Peyer's patch (tissue), 4 donors: ENCODE measurements around the gene SNAP25. TPM values are rescaled to one million over a fixed set of nuclear protein-coding genes. Genes with fewer than 3 reads are reported as not detected.

Experiments
- DNase-seq, 3 donors: peaks; one replicate each; pipeline ENCODE4 v3.0.0-alpha.2; 2017 to 2019
- H3K27ac ChIP-seq, 4 donors: fragments of 200-600 bp; sonication (generic); one replicate each; pipeline ENCODE4 v1.5.1; 2016 to 2019
- H3K27me3 ChIP-seq, 2 donors: fragments of 200-600 bp; sonication (generic); one replicate each; pipeline ENCODE4 v1.5.1; 2019
- H3K36me3 ChIP-seq, 3 donors: fragments of 200-600 bp; sonication (generic); one replicate each; pipeline ENCODE4 v1.5.1; 2016 to 2019
- H3K4me1 ChIP-seq, 4 donors: fragments of 200-600 bp; sonication (generic); one replicate each; pipeline ENCODE4 v1.5.1; 2016 to 2019
- H3K4me3 ChIP-seq, 4 donors: fragments of 200-600 bp; sonication (generic); 1 replicate in 3 of 4; 2 replicates in 1 of 4; pipeline ENCODE4 v1.5.1; 2016 to 2019; ENCODE audit warnings: mild to moderate bottlenecking in 1 of 4
- H3K9me3 ChIP-seq, 4 donors: fragments of 200-600 bp; sonication (generic); one replicate each; pipeline ENCODE4 v1.5.1; 2016 to 2019; ENCODE audit warnings: mild to moderate bottlenecking in 1 of 4
- CTCF ChIP-seq, 6 experiments: fragments of 450-650 bp in 4 of 6; fragments of 200-600 bp in 2 of 6; sonication (generic) in 1 of 6; IDR thresholded peaks; one replicate each; pipeline ENCODE4 v1.5.1; 2017 to 2019; ENCODE audit warnings: antibody characterized with exemption in 6 of 6, mild to moderate bottlenecking in 3 of 6, moderate library complexity in 1 of 6
- POLR2A ChIP-seq, 2 donors: fragments of 450-650 bp; IDR thresholded peaks; one replicate each; pipeline ENCODE4 v1.5.1; 2017; ENCODE audit warnings: antibody characterized with exemption in 2 of 2, mild to moderate bottlenecking in 2 of 2, moderate library complexity in 2 of 2
- small RNA-seq, 2 donors: library from RNA; depleted of rRNA; stranded (forward); fragments of <200 nt; gene quantifications; one replicate each; pipeline ENCODE3, GENCODE V24; 2016
- total RNA-seq, 4 donors: library from RNA; depleted of rRNA; stranded (reverse); fragments of >200 nt; gene quantifications; one replicate each; pipeline ENCODE4 v1.1.0, GENCODE V29; 2016

The SNAP25 gene
- total RNA-seq, 4 donors from 2014 or later = 1.2 to 2.5 (median 1.6) TPM; not detected in 1

GRCh38 chr20:10350188-10350842 is 131.7 kb downstream of the SNAP25 start:
- Histone ChIP-seq H3K4me1 (no peaks in the 10 kb centered on the region), H3K27me3 (no peaks in the 10 kb centered on the region), H3K4me3 (no peak overlapping the region), H3K27ac (peak overlapping the region in 1 of 4 donors; percentile 33), H3K9me3 (no peaks in the 10 kb centered on the region), H3K36me3 (no peaks in the 10 kb centered on the region)
- TF ChIP-seq CTCF (IDR thresholded peaks at IDR 0.05) (no peak), POLR2A (IDR thresholded peaks at IDR 0.05) (no peak)
- no peak for DNase-seq

GRCh38 chr20:10352934-10353824 is 134.5 kb downstream of the SNAP25 start:
- no peak for DNase-seq
- Histone ChIP-seq H3K9me3 (no peaks in the 10 kb centered on the region), H3K27ac (no peak overlapping the region), H3K27me3 (no peaks in the 10 kb centered on the region), H3K36me3 (no peaks in the 10 kb centered on the region), H3K4me1 (no peaks in the 10 kb centered on the region), H3K4me3 (no peak overlapping the region)
- TF ChIP-seq CTCF (IDR thresholded peaks at IDR 0.05) = no peak
- no peak for TF ChIP-seq POLR2A (IDR thresholded peaks at IDR 0.05)

- H3K27me3 ChIP-seq = no peaks in the 10 kb centered on the region
- no peak overlapping the region for H3K27ac ChIP-seq
- H3K4me3 ChIP-seq = no peak overlapping the region
- no peaks in the 10 kb centered on the region for H3K9me3 ChIP-seq
- TF ChIP-seq CTCF (IDR thresholded peaks at IDR 0.05) = no peak
- TF ChIP-seq POLR2A (IDR thresholded peaks at IDR 0.05) = no peak
- no peaks in the 10 kb centered on the region for H3K4me1 ChIP-seq
- no peak for DNase-seq
- H3K36me3 ChIP-seq = no peaks in the 10 kb centered on the region
Measured at GRCh38 chr20:10356628-10357027, 138.0 kb downstream of the SNAP25 start.

Small RNAs within 50 kb of the gene (small RNA-seq; reads per million reads assigned to genes)
- 0 reads per million in 2 donors for gene HIGD1AP15

Other genes with a start within 250 kb of the SNAP25 start
- gene ANKEF1, start 183.8 kb upstream of the SNAP25 start, total RNA-seq = 10 to 100 TPM in 1 of 4 donors, 1 to 10 TPM in 3; 3.3 to 10.2 (median 4.4) TPM
- 10 to 100 TPM; 12.4 to 27.5 (median 19.9) TPM for gene MKKS, start 215.4 kb downstream of the SNAP25 start, total RNA-seq
- 1 to 10 TPM; 6.1 to 9.0 (median 7.9) TPM for gene SLX4IP, start 216.5 kb downstream of the SNAP25 start, total RNA-seq